ENCODE data around the gene GLT1D1.

Gene GLT1D1

GRCh38 chr12:128992550-128992949 is 139.3 kb downstream of the GLT1D1 start:
- Histone ChIP-seq H3K9me3 (ENCODE audit: low read length) (no peaks in the 10 kb centered on the region), H3K4me1 (ENCODE audit: insufficient read depth, low read length) (no peaks in the 10 kb centered on the region), H3K4me3 (ENCODE audit: low read depth in 1 of 2, low read length in 2 of 2) (no peak overlapping the region), H3K9ac (ENCODE audit: low read length) (no peak overlapping the region), H3K36me3 (ENCODE audit: insufficient read depth, low read length) (no peaks in the 10 kb centered on the region), H3K27me3 (ENCODE audit: control insufficient read depth in 1 of 2, insufficient read depth in 2 of 2, low read length in 2 of 2) (no peaks in the 10 kb centered on the region), H3K27ac (ENCODE audit: low read depth, low read length) (no peak overlapping the region)

GRCh38 chr12:128994856-128995255 is 141.6 kb downstream of the GLT1D1 start:
- H3K27ac ChIP-seq (ENCODE audit: low read depth, low read length): no peak overlapping the region
- H3K36me3 ChIP-seq (ENCODE audit: insufficient read depth, low read length): no peaks in the 10 kb centered on the region
- H3K4me1 ChIP-seq (ENCODE audit: insufficient read depth, low read length): no peaks in the 10 kb centered on the region
- no peaks in the 10 kb centered on the region for H3K27me3 ChIP-seq (ENCODE audit: control insufficient read depth in 1 of 2, insufficient read depth in 2 of 2, low read length in 2 of 2)
- H3K9ac ChIP-seq (ENCODE audit: low read length): no peak overlapping the region
- no peak overlapping the region for H3K4me3 ChIP-seq (ENCODE audit: low read depth in 1 of 2, low read length in 2 of 2)
- H3K9me3 ChIP-seq (ENCODE audit: low read length): no peaks in the 10 kb centered on the region

- Histone ChIP-seq H3K4me3 (ENCODE audit: low read depth in 1 of 2, low read length in 2 of 2) (no peak overlapping the region), H3K4me1 (ENCODE audit: insufficient read depth, low read length) (no peaks in the 10 kb centered on the region), H3K27ac (ENCODE audit: low read depth, low read length) (no peak overlapping the region), H3K9ac (ENCODE audit: low read length) (no peak overlapping the region), H3K36me3 (ENCODE audit: insufficient read depth, low read length) (no peaks in the 10 kb centered on the region), H3K9me3 (ENCODE audit: low read length) (no peaks in the 10 kb centered on the region), H3K27me3 (ENCODE audit: control insufficient read depth in 1 of 2, insufficient read depth in 2 of 2, low read length in 2 of 2) (no peaks in the 10 kb centered on the region)
These were observed 142.3 kb downstream of the GLT1D1 start for GRCh38 chr12:128995619-128996018.

GRCh38 chr12:129001826-129002225 is 148.5 kb downstream of the GLT1D1 start:
- Histone ChIP-seq H3K27ac (ENCODE audit: low read depth, low read length) (no peak overlapping the region), H3K9me3 (ENCODE audit: low read length) (no peaks in the 10 kb centered on the region), H3K36me3 (ENCODE audit: insufficient read depth, low read length) (no peaks in the 10 kb centered on the region), H3K27me3 (ENCODE audit: control insufficient read depth in 1 of 2, insufficient read depth in 2 of 2, low read length in 2 of 2) (no peaks in the 10 kb centered on the region), H3K9ac (ENCODE audit: low read length) (no peak overlapping the region), H3K4me3 (ENCODE audit: low read depth in 1 of 2, low read length in 2 of 2) (no peak overlapping the region), H3K4me1 (ENCODE audit: insufficient read depth, low read length) (no peaks in the 10 kb centered on the region)

GRCh38 chr12:129002427-129002826 is 149.1 kb downstream of the GLT1D1 start:
- Histone ChIP-seq H3K27ac (ENCODE audit: low read depth, low read length) (no peak overlapping the region), H3K4me1 (ENCODE audit: insufficient read depth, low read length) (no peaks in the 10 kb centered on the region), H3K4me3 (ENCODE audit: low read depth in 1 of 2, low read length in 2 of 2) (no peak overlapping the region), H3K27me3 (ENCODE audit: control insufficient read depth in 1 of 2, insufficient read depth in 2 of 2, low read length in 2 of 2) (no peaks in the 10 kb centered on the region), H3K9me3 (ENCODE audit: low read length) (no peaks in the 10 kb centered on the region), H3K9ac (ENCODE audit: low read length) (no peak overlapping the region), H3K36me3 (ENCODE audit: insufficient read depth, low read length) (no peaks in the 10 kb centered on the region)

GRCh38 chr12:129005416-129005815 is 152.1 kb downstream of the GLT1D1 start:
- Histone ChIP-seq H3K4me1 (ENCODE audit: insufficient read depth, low read length) (no peaks in the 10 kb centered on the region), H3K36me3 (ENCODE audit: insufficient read depth, low read length) (no peaks in the 10 kb centered on the region), H3K9ac (ENCODE audit: low read length) (no peak overlapping the region), H3K27me3 (ENCODE audit: control insufficient read depth in 1 of 2, insufficient read depth in 2 of 2, low read length in 2 of 2) (no peaks in the 10 kb centered on the region), H3K9me3 (ENCODE audit: low read length) (no peaks in the 10 kb centered on the region), H3K27ac (ENCODE audit: low read depth, low read length) (no peak overlapping the region), H3K4me3 (ENCODE audit: low read depth in 1 of 2, low read length in 2 of 2) (no peak overlapping the region)

- Histone ChIP-seq H3K4me1 (ENCODE audit: insufficient read depth, low read length) (no peaks in the 10 kb centered on the region), H3K27me3 (ENCODE audit: control insufficient read depth in 1 of 2, insufficient read depth in 2 of 2, low read length in 2 of 2) (no peaks in the 10 kb centered on the region), H3K9ac (ENCODE audit: low read length) (no peak overlapping the region), H3K4me3 (ENCODE audit: low read depth in 1 of 2, low read length in 2 of 2) (no peak overlapping the region), H3K9me3 (ENCODE audit: low read length) (no peaks in the 10 kb centered on the region), H3K27ac (ENCODE audit: low read depth, low read length) (no peak overlapping the region), H3K36me3 (ENCODE audit: insufficient read depth, low read length) (no peaks in the 10 kb centered on the region)
These were observed 152.6 kb downstream of the GLT1D1 start for GRCh38 chr12:129005829-129006228.

- H3K27me3 ChIP-seq (ENCODE audit: control insufficient read depth in 1 of 2, insufficient read depth in 2 of 2, low read length in 2 of 2): no peaks in the 10 kb centered on the region
- no peak overlapping the region for H3K9ac ChIP-seq (ENCODE audit: low read length)
- no peak overlapping the region for H3K4me3 ChIP-seq (ENCODE audit: low read depth in 1 of 2, low read length in 2 of 2)
- no peaks in the 10 kb centered on the region for H3K4me1 ChIP-seq (ENCODE audit: insufficient read depth, low read length)
- H3K36me3 ChIP-seq (ENCODE audit: insufficient read depth, low read length): no peaks in the 10 kb centered on the region
- H3K9me3 ChIP-seq (ENCODE audit: low read length): no peaks in the 10 kb centered on the region
- H3K27ac ChIP-seq (ENCODE audit: low read depth, low read length): no peak overlapping the region
These were observed 156.8 kb downstream of the GLT1D1 start for GRCh38 chr12:129009833-129010622.

GRCh38 chr12:129016159-129016558 is 162.9 kb downstream of the GLT1D1 start:
- Histone ChIP-seq H3K27me3 (ENCODE audit: control insufficient read depth in 1 of 2, insufficient read depth in 2 of 2, low read length in 2 of 2) (no peaks in the 10 kb centered on the region), H3K4me1 (ENCODE audit: insufficient read depth, low read length) (no peaks in the 10 kb centered on the region)

GRCh38 chr12:129025055-129025454 is 171.8 kb downstream of the GLT1D1 start:
- H3K9ac ChIP-seq (ENCODE audit: low read length): no peak overlapping the region
- H3K9me3 ChIP-seq (ENCODE audit: low read length): no peaks in the 10 kb centered on the region
- H3K27ac ChIP-seq (ENCODE audit: low read depth, low read length): no peak overlapping the region
- H3K27me3 ChIP-seq (ENCODE audit: control insufficient read depth in 1 of 2, insufficient read depth in 2 of 2, low read length in 2 of 2): no peaks in the 10 kb centered on the region
- no peaks in the 10 kb centered on the region for H3K4me1 ChIP-seq (ENCODE audit: insufficient read depth, low read length)
- no peak overlapping the region for H3K4me3 ChIP-seq (ENCODE audit: low read depth in 1 of 2, low read length in 2 of 2)
- no peaks in the 10 kb centered on the region for H3K36me3 ChIP-seq (ENCODE audit: insufficient read depth, low read length)

More at GRCh38 chr12:129016159-129016558, 162.9 kb downstream of the GLT1D1 start:
- H3K9me3 ChIP-seq (ENCODE audit: low read length): no peaks in the 10 kb centered on the region
- no peak overlapping the region for H3K4me3 ChIP-seq (ENCODE audit: low read depth in 1 of 2, low read length in 2 of 2)
- no peak overlapping the region for H3K27ac ChIP-seq (ENCODE audit: low read depth, low read length)
- H3K36me3 ChIP-seq (ENCODE audit: insufficient read depth, low read length): no peaks in the 10 kb centered on the region
- no peak overlapping the region for H3K9ac ChIP-seq (ENCODE audit: low read length)

GRCh38 chr12:129028844-129029243 is 175.6 kb downstream of the GLT1D1 start:
- H3K27me3 ChIP-seq (ENCODE audit: control insufficient read depth in 1 of 2, insufficient read depth in 2 of 2, low read length in 2 of 2): no peaks in the 10 kb centered on the region
- no peaks in the 10 kb centered on the region for H3K4me1 ChIP-seq (ENCODE audit: insufficient read depth, low read length)
- no peak overlapping the region for H3K4me3 ChIP-seq (ENCODE audit: low read depth in 1 of 2, low read length in 2 of 2)
- H3K36me3 ChIP-seq (ENCODE audit: insufficient read depth, low read length): no peaks in the 10 kb centered on the region
- no peaks in the 10 kb centered on the region for H3K9me3 ChIP-seq (ENCODE audit: low read length)
- H3K27ac ChIP-seq (ENCODE audit: low read depth, low read length): no peak overlapping the region
- no peak overlapping the region for H3K9ac ChIP-seq (ENCODE audit: low read length)

Data from muscle layer of colon (tissue), 2 donors.